HEK293 (cell line): ENCODE measurements around the gene STIM1.

ENCODE experiments used
- KLF10 ChIP-seq: fragments of 450-650 bp; IDR thresholded peaks from 2 replicates; pipeline ENCODE4 v1.5.1; 2018; ENCODE audit warnings: missing biosample characterization, mild to moderate bottlenecking, missing genetic modification characterization
- KLF9 ChIP-seq: fragments of 450-650 bp; formaldehyde crosslinking; IDR thresholded peaks from 2 replicates; pipeline ENCODE4 v1.5.1; 2016; ENCODE audit warnings: missing biosample characterization, missing genetic modification characterization, low read depth
- SALL2 ChIP-seq: fragments of 450-650 bp; formaldehyde crosslinking; IDR thresholded peaks from 2 replicates; pipeline ENCODE4 v1.5.0; 2017; ENCODE audit warnings: missing biosample characterization, mild to moderate bottlenecking, missing genetic modification characterization, borderline replicate concordance
- SP3 ChIP-seq: fragments of 450-650 bp; formaldehyde crosslinking; IDR thresholded peaks from 2 replicates; pipeline ENCODE4 v1.5.1; 2016; ENCODE audit warnings: missing biosample characterization, missing genetic modification characterization
- TCF7L2 ChIP-seq: IDR thresholded peaks from 2 replicates; pipeline ENCODE4 v1.6.1; 2011; ENCODE audit warnings: low read depth, mild to moderate bottlenecking, inconsistent platforms, low read length, moderate library complexity, borderline replicate concordance
- ZFHX2 ChIP-seq: fragments of 450-650 bp; formaldehyde crosslinking; conservative IDR thresholded peaks from 2 replicates; pipeline ENCODE4 v1.5.1; 2016; ENCODE audit warnings: missing biosample characterization, missing genetic modification characterization
- ZNF140 ChIP-seq: fragments of 450-650 bp; formaldehyde crosslinking; IDR thresholded peaks from 2 replicates; pipeline ENCODE4 v1.5.1; 2016; ENCODE audit warnings: missing biosample characterization, missing genetic modification characterization
- ZNF23 ChIP-seq: fragments of 450-650 bp; formaldehyde crosslinking; IDR thresholded peaks from 2 replicates; pipeline ENCODE4 v1.5.1; 2016; ENCODE audit warnings: missing biosample characterization, missing genetic modification characterization, borderline replicate concordance
- ZNF239 ChIP-seq: fragments of 450-650 bp; formaldehyde crosslinking; IDR thresholded peaks from 2 replicates; pipeline ENCODE4 v1.5.1; 2016; ENCODE audit warnings: missing biosample characterization, missing genetic modification characterization
- ZNF324 ChIP-seq: fragments of 450-650 bp; formaldehyde crosslinking; IDR thresholded peaks from 2 replicates; pipeline ENCODE4 v1.5.1; 2016; ENCODE audit warnings: missing biosample characterization, missing genetic modification characterization
- ZNF433 ChIP-seq: fragments of 450-650 bp; formaldehyde crosslinking; IDR thresholded peaks from 2 replicates; pipeline ENCODE4 v1.5.1; 2016; ENCODE audit warnings: missing biosample characterization, missing genetic modification characterization, low read depth
- ZNF473 ChIP-seq: fragments of 450-650 bp; formaldehyde crosslinking; IDR thresholded peaks from 2 replicates; pipeline ENCODE4 v1.5.1; 2017; ENCODE audit warnings: missing biosample characterization, missing genetic modification characterization
- ZNF530 ChIP-seq: fragments of 450-650 bp; formaldehyde crosslinking; IDR thresholded peaks from 2 replicates; pipeline ENCODE4 v1.5.1; 2016; ENCODE audit warnings: low read depth, missing biosample characterization, missing genetic modification characterization
- ZNF548 ChIP-seq: fragments of 450-650 bp; formaldehyde crosslinking; IDR thresholded peaks from 2 replicates; pipeline ENCODE4 v1.5.1; 2016; ENCODE audit warnings: missing biosample characterization, missing genetic modification characterization
- ZNF561 ChIP-seq: fragments of 450-650 bp; IDR thresholded peaks from 2 replicates; pipeline ENCODE4 v1.5.1; 2018; ENCODE audit warnings: missing biosample characterization, missing genetic modification characterization, borderline replicate concordance
- ZNF571 ChIP-seq: fragments of 450-650 bp; formaldehyde crosslinking; IDR thresholded peaks from 2 replicates; pipeline ENCODE4 v1.5.0; 2017; ENCODE audit warnings: missing biosample characterization, missing genetic modification characterization
- ZNF610 ChIP-seq: fragments of 450-650 bp; formaldehyde crosslinking; IDR thresholded peaks from 2 replicates; pipeline ENCODE4 v1.5.1; 2016; ENCODE audit warnings: missing biosample characterization, missing genetic modification characterization, borderline replicate concordance
- ZNF658 ChIP-seq: fragments of 450-650 bp; formaldehyde crosslinking; IDR thresholded peaks from 2 replicates; pipeline ENCODE4; 2016; ENCODE audit warnings: missing biosample characterization, missing genetic modification characterization
- ZNF776 ChIP-seq: fragments of 450-650 bp; formaldehyde crosslinking; IDR thresholded peaks from 2 replicates; pipeline ENCODE4 v1.5.0; 2017; ENCODE audit warnings: missing biosample characterization, missing genetic modification characterization, borderline replicate concordance
- TF ChIP-seq, protein P1 (sequence below): fragments of 450-650 bp; formaldehyde crosslinking; conservative IDR thresholded peaks from 2 replicates; pipeline ENCODE4 v1.5.1; 2016; ENCODE audit warnings: low read depth, missing biosample characterization, missing genetic modification characterization
- TF ChIP-seq, protein P2 (sequence below): fragments of 450-650 bp; formaldehyde crosslinking; optimal IDR thresholded peaks from 2 replicates; pipeline ENCODE3; 2016; ENCODE audit warnings: missing biosample characterization, mild to moderate bottlenecking, missing genetic modification characterization
- TF ChIP-seq, protein P3 (sequence below): fragments of 450-650 bp; formaldehyde crosslinking; IDR thresholded peaks from 2 replicates; pipeline ENCODE4 v1.5.1; 2017; ENCODE audit warnings: missing biosample characterization, mild to moderate bottlenecking, missing genetic modification characterization, moderate library complexity
- TF ChIP-seq, protein P4 (sequence below): fragments of 450-650 bp; formaldehyde crosslinking; IDR thresholded peaks from 2 replicates; pipeline ENCODE4 v1.5.1; 2017; ENCODE audit warnings: missing biosample characterization, missing genetic modification characterization
- TF ChIP-seq, protein P5 (sequence below): fragments of 450-650 bp; formaldehyde crosslinking; IDR thresholded peaks from 2 replicates; pipeline ENCODE4 v1.5.1; 2016; ENCODE audit warnings: missing biosample characterization, missing genetic modification characterization
- TF ChIP-seq, protein P6 (sequence below): fragments of 450-650 bp; formaldehyde crosslinking; IDR thresholded peaks from 2 replicates; pipeline ENCODE4 v1.5.1; 2016; ENCODE audit warnings: missing biosample characterization, missing genetic modification characterization

Gene STIM1

DNA sequence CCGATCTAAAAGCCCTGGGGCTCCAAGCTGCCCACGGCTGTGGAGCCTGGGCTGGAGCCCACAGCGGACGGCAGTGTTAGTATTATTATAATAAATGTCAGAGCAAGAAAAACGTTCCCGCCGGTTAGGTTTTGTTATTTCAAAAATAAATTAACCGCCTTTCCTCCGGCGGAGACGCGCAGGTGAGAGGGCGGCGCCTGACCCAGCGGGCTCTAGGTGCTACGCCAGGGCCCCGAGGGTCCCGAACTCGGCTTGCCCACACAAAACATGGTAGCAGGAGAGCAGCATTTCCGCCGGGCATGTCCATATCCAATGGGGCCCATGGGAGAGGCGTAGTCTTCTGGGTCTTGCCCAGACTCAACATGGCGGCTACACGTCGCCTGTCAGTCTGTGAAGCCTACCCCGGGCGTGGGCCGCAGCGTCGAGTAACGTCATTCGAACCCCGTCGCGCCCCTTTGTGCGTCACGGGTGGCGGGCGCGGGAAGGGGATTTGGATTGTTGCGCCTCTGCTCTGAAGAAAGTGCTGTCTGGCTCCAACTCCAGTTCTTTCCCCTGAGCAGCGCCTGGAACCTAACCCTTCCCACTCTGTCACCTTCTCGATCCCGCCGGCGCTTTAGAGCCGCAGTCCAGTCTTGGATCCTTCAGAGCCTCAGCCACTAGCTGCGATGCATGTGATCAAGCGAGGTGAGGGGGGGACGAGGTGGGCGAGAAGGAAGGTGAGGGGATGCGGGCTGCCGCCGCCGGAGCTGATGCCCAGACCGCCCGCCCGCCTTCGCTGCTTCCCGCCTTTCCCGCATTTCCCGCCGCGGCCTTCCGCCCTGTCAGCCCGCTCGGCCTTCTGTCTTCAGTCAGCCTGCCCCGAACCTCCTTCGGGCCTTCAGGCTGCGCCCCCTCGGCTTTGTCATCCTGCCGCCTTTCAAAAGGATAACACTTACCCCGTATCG, 239.2 kb downstream of the STIM1 start, which contains the start of gene RRM1 (continued):
- TF ChIP-seq SALL2 (tag by site-specific recombination) (no peak), ZNF658 (tag by site-specific recombination) (no peak), ZFHX2 (peak; percentile 92), ZNF571 (no peak), ZNF140 (no peak), KLF10 (tag by site-specific recombination) (peak; percentile 34; the same call in 1 of the 2 replicates), ZNF239 (tag by site-specific recombination) (no peak), ZNF776 (tag by site-specific recombination) (no peak), TCF7L2 (no peak), KLF9 (tag by site-specific recombination) (no peak), ZNF610 (tag by site-specific recombination) (0 out of 2 replicates have a peak, but pooled peaks have one; percentile 29), SP3 (tag by site-specific recombination) (peak; percentile 88), ZNF561 (tag by site-specific recombination) (0 out of 2 replicates have a peak, but pooled peaks have one; percentile 43), ZNF530 (tag by site-specific recombination) (no peak), ZNF324 (tag by site-specific recombination) (0 out of 2 replicates have a peak, but pooled peaks have one; percentile 64), ZNF23 (tag by site-specific recombination) (no peak), ZNF473 (tag by site-specific recombination) (no peak), ZNF433 (no peak), ZNF548 (tag by site-specific recombination) (no peak)
- TF ChIP-seq, protein P1, sequence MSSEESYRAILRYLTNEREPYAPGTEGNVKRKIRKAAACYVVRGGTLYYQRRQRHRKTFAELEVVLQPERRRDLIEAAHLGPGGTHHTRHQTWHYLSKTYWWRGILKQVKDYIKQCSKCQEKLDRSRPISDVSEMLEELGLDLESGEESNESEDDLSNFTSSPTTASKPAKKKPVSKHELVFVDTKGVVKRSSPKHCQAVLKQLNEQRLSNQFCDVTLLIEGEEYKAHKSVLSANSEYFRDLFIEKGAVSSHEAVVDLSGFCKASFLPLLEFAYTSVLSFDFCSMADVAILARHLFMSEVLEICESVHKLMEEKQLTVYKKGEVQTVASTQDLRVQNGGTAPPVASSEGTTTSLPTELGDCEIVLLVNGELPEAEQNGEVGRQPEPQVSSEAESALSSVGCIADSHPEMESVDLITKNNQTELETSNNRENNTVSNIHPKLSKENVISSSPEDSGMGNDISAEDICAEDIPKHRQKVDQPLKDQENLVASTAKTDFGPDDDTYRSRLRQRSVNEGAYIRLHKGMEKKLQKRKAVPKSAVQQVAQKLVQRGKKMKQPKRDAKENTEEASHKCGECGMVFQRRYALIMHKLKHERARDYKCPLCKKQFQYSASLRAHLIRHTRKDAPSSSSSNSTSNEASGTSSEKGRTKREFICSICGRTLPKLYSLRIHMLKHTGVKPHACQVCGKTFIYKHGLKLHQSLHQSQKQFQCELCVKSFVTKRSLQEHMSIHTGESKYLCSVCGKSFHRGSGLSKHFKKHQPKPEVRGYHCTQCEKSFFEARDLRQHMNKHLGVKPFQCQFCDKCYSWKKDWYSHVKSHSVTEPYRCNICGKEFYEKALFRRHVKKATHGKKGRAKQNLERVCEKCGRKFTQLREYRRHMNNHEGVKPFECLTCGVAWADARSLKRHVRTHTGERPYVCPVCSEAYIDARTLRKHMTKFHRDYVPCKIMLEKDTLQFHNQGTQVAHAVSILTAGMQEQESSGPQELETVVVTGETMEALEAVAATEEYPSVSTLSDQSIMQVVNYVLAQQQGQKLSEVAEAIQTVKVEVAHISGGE (tag by site-specific recombination): peak; percentile 39
- TF ChIP-seq, protein P2, sequence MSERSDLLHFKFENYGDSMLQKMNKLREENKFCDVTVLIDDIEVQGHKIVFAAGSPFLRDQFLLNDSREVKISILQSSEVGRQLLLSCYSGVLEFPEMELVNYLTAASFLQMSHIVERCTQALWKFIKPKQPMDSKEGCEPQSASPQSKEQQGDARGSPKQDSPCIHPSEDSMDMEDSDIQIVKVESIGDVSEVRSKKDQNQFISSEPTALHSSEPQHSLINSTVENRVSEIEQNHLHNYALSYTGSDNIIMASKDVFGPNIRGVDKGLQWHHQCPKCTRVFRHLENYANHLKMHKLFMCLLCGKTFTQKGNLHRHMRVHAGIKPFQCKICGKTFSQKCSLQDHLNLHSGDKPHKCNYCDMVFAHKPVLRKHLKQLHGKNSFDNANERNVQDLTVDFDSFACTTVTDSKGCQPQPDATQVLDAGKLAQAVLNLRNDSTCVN (tag by site-specific recombination): peak; percentile 73
- TF ChIP-seq, protein P3, sequence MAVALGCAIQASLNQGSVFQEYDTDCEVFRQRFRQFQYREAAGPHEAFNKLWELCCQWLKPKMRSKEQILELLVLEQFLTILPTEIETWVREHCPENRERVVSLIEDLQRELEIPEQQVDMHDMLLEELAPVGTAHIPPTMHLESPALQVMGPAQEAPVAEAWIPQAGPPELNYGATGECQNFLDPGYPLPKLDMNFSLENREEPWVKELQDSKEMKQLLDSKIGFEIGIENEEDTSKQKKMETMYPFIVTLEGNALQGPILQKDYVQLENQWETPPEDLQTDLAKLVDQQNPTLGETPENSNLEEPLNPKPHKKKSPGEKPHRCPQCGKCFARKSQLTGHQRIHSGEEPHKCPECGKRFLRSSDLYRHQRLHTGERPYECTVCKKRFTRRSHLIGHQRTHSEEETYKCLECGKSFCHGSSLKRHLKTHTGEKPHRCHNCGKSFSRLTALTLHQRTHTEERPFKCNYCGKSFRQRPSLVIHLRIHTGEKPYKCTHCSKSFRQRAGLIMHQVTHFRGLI (tag by site-specific recombination): no peak
- TF ChIP-seq, protein P4, sequence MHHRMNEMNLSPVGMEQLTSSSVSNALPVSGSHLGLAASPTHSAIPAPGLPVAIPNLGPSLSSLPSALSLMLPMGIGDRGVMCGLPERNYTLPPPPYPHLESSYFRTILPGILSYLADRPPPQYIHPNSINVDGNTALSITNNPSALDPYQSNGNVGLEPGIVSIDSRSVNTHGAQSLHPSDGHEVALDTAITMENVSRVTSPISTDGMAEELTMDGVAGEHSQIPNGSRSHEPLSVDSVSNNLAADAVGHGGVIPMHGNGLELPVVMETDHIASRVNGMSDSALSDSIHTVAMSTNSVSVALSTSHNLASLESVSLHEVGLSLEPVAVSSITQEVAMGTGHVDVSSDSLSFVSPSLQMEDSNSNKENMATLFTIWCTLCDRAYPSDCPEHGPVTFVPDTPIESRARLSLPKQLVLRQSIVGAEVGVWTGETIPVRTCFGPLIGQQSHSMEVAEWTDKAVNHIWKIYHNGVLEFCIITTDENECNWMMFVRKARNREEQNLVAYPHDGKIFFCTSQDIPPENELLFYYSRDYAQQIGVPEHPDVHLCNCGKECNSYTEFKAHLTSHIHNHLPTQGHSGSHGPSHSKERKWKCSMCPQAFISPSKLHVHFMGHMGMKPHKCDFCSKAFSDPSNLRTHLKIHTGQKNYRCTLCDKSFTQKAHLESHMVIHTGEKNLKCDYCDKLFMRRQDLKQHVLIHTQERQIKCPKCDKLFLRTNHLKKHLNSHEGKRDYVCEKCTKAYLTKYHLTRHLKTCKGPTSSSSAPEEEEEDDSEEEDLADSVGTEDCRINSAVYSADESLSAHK (tag by site-specific recombination): no peak
- TF ChIP-seq, protein P5, sequence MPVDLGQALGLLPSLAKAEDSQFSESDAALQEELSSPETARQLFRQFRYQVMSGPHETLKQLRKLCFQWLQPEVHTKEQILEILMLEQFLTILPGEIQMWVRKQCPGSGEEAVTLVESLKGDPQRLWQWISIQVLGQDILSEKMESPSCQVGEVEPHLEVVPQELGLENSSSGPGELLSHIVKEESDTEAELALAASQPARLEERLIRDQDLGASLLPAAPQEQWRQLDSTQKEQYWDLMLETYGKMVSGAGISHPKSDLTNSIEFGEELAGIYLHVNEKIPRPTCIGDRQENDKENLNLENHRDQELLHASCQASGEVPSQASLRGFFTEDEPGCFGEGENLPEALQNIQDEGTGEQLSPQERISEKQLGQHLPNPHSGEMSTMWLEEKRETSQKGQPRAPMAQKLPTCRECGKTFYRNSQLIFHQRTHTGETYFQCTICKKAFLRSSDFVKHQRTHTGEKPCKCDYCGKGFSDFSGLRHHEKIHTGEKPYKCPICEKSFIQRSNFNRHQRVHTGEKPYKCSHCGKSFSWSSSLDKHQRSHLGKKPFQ (tag by site-specific recombination): no peak
- TF ChIP-seq, protein P6, sequence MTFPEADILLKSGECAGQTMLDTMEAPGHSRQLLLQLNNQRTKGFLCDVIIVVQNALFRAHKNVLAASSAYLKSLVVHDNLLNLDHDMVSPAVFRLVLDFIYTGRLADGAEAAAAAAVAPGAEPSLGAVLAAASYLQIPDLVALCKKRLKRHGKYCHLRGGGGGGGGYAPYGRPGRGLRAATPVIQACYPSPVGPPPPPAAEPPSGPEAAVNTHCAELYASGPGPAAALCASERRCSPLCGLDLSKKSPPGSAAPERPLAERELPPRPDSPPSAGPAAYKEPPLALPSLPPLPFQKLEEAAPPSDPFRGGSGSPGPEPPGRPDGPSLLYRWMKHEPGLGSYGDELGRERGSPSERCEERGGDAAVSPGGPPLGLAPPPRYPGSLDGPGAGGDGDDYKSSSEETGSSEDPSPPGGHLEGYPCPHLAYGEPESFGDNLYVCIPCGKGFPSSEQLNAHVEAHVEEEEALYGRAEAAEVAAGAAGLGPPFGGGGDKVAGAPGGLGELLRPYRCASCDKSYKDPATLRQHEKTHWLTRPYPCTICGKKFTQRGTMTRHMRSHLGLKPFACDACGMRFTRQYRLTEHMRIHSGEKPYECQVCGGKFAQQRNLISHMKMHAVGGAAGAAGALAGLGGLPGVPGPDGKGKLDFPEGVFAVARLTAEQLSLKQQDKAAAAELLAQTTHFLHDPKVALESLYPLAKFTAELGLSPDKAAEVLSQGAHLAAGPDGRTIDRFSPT: no peak
